DMS153 treated with DMSO at 0.1 percent for 48 hours (cell line): ENCODE measurements around the gene ANAPC15.
"Not testable (repeated sequence)": the region's sequence is repeated elsewhere in the genome, so short reads cannot be mapped to it uniquely, and the experiment has no call there.

Experiments
- DNase-seq: peaks from one replicate; lab custom pipeline; 2025; ENCODE audit not compliant: unreplicated experiment; lab: John Stamatoyannopoulos, UW

The ANAPC15 gene

GRCh38 chr11:72112143-72112977, at the start of gene ANAPC15:
TSS of gene ANAPC15 (minus strand) at chr11:72112695. CDS start at chr11:72111276, 1,419 bp downstream.
- DNase-seq: peak; percentile 98

- no peak for DNase-seq
Observed at GRCh38 chr11:72160319-72160718, 47.8 kb upstream of the ANAPC15 start.

GRCh38 chr11:72157131-72157530, 44.6 kb upstream of the ANAPC15 start:
- no peak for DNase-seq

GRCh38 chr11:72155751-72156150, 43.3 kb upstream of the ANAPC15 start:
- DNase-seq: no peak

GRCh38 chr11:72154816-72155215, 42.3 kb upstream of the ANAPC15 start:
- no peak for DNase-seq

- DNase-seq: not testable (repeated sequence)
Observed at GRCh38 chr11:72153874-72154273, 41.4 kb upstream of the ANAPC15 start.

- DNase-seq: no peak
Observed at GRCh38 chr11:72150882-72151281, 38.4 kb upstream of the ANAPC15 start.

GRCh38 chr11:72146625-72147024, 34.1 kb upstream of the ANAPC15 start:
- DNase-seq: no peak

GRCh38 chr11:72144807-72145565, 32.5 kb upstream of the ANAPC15 start:
- DNase-seq: no peak

- not testable (repeated sequence) for DNase-seq
Observed at GRCh38 chr11:72142543-72142942, 30.0 kb upstream of the ANAPC15 start.

- DNase-seq: not testable (repeated sequence)
Observed at GRCh38 chr11:72142086-72142485, 29.6 kb upstream of the ANAPC15 start.

GRCh38 chr11:72141066-72141465, 28.6 kb upstream of the ANAPC15 start:
- DNase-seq: no peak

- no peak for DNase-seq
Observed at GRCh38 chr11:72140661-72141060, 28.2 kb upstream of the ANAPC15 start.

- no peak for DNase-seq
Observed at GRCh38 chr11:72139500-72139899, 27.0 kb upstream of the ANAPC15 start.

GRCh38 chr11:72138821-72139390, 26.4 kb upstream of the ANAPC15 start:
- no peak for DNase-seq

- no peak for DNase-seq
Observed at GRCh38 chr11:72136684-72137262, 24.3 kb upstream of the ANAPC15 start.

- DNase-seq: no peak
Observed at GRCh38 chr11:72135891-72136683, 23.6 kb upstream of the ANAPC15 start.

GRCh38 chr11:72135473-72135872, 23.0 kb upstream of the ANAPC15 start, which contains the start of gene FOLR3:
TSS of gene FOLR3 (plus strand) at chr11:72135725. CDS start at chr11:72135953, 228 bp downstream.
- DNase-seq: not testable (repeated sequence)

GRCh38 chr11:72132646-72133045, 20.2 kb upstream of the ANAPC15 start:
- DNase-seq: no peak

GRCh38 chr11:72129381-72129780, 16.9 kb upstream of the ANAPC15 start:
- no peak for DNase-seq
